ENCODE results near the gene DOCK7. TPM values are rescaled to one million over a fixed set of nuclear protein-coding genes. Genes with fewer than 3 reads are reported as not detected.

The DOCK7 gene
- total RNA-seq, 1 experiment from 2014 or later, result 46.9 TPM

DNA sequence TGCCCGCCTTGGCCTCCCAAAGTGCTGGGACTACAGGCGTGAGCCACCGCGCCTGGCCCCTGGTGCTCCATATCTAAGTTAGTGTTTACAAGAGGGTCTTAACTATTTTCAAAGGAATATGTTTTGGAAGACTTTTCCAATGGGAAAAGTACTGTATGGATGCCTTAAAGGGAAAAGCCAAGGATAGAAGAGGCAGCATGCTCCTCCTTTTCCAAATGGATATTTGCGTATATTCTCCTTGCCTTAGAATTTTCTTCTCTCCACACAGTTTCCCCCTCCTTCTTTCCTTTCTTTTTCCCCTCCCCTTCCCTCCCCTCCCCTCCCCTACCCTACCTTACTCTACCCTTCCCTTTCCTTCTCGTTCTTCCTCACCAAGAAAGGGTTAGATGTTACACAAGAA is 29.3 kb upstream of the DOCK7 start:
- TF ChIP-seq, protein P1, sequence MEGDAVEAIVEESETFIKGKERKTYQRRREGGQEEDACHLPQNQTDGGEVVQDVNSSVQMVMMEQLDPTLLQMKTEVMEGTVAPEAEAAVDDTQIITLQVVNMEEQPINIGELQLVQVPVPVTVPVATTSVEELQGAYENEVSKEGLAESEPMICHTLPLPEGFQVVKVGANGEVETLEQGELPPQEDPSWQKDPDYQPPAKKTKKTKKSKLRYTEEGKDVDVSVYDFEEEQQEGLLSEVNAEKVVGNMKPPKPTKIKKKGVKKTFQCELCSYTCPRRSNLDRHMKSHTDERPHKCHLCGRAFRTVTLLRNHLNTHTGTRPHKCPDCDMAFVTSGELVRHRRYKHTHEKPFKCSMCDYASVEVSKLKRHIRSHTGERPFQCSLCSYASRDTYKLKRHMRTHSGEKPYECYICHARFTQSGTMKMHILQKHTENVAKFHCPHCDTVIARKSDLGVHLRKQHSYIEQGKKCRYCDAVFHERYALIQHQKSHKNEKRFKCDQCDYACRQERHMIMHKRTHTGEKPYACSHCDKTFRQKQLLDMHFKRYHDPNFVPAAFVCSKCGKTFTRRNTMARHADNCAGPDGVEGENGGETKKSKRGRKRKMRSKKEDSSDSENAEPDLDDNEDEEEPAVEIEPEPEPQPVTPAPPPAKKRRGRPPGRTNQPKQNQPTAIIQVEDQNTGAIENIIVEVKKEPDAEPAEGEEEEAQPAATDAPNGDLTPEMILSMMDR (IDR thresholded peaks at IDR 0.05; ENCODE audit: unreplicated experiment), result no peak
- DNase-seq (ENCODE audit: unreplicated experiment), result no peak
- no TSS peak for BruUV-seq (replicated peaks)
- H3K27ac Mint-ChIP-seq (ENCODE audit: low read depth, unreplicated experiment), result no peak overlapping the region
- no peaks in the 10 kb centered on the region for H3K4me1 Mint-ChIP-seq (ENCODE audit: insufficient read depth, unreplicated experiment)
- H3K36me3 Mint-ChIP-seq (ENCODE audit: insufficient read depth, unreplicated experiment), result no peaks in the 10 kb centered on the region
- POLR2A ChIA-PET, result interaction anchor here (1.2 kb wide), 1 partner anchor 28 kb away, joined by 4 read pairs; no protein-coding TSS in a partner anchor
- CTCF ChIA-PET, result no interaction called here
- intact Hi-C loops (cut with micrococcal nuclease), result no loop called here
- H3K4me3 Mint-ChIP-seq (ENCODE audit: unreplicated experiment), result no peak overlapping the region
- no peaks in the 10 kb centered on the region for H3K9me3 Mint-ChIP-seq (ENCODE audit: unreplicated experiment)
- no peaks in the 10 kb centered on the region for H3K27me3 Mint-ChIP-seq (ENCODE audit: insufficient read depth, unreplicated experiment)

DNA sequence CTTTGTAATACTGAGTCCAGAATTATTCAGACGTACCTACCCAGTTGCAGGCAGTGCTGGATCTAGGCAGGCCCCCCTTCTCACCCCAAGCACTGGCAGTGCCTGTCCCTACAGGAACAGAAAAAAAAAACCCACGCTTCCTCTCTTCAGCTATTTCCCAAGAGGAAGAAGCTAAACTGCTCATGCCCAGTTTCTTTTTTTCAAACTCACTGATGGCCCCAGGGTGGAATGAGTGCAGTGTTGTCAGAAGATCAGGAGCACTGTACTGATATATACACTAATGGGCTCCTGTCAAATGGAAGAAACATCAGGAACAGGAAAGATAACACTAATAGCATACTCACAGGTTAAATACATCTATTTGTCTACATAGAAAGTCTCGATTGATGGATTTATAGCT is 28.2 kb upstream of the DOCK7 start:
- H3K27ac Mint-ChIP-seq (ENCODE audit: low read depth, unreplicated experiment), result no peak overlapping the region
- no peak overlapping the region for H3K4me3 Mint-ChIP-seq (ENCODE audit: unreplicated experiment)
- no peaks in the 10 kb centered on the region for H3K27me3 Mint-ChIP-seq (ENCODE audit: insufficient read depth, unreplicated experiment)
- H3K36me3 Mint-ChIP-seq (ENCODE audit: insufficient read depth, unreplicated experiment), result no peaks in the 10 kb centered on the region
- intact Hi-C loops (cut with micrococcal nuclease), result no loop called here
- no TSS peak for BruUV-seq (replicated peaks)
- CTCF ChIA-PET, result interaction anchor here (0.7 to 1.4 kb wide), 2 partner anchors 30 to 209 kb away, joined by 4 to 5 read pairs; no protein-coding TSS in a partner anchor
- TF ChIP-seq, protein P1 (IDR thresholded peaks at IDR 0.05; ENCODE audit: unreplicated experiment), result no peak
- H3K4me1 Mint-ChIP-seq (ENCODE audit: insufficient read depth, unreplicated experiment), result no peaks in the 10 kb centered on the region
- DNase-seq (ENCODE audit: unreplicated experiment), result peak; percentile 69
- POLR2A ChIA-PET, result interaction anchor here (1.0 to 1.2 kb wide), 3 partner anchors 11 to 34 kb away, joined by 3 to 5 read pairs (median 4); no protein-coding TSS in a partner anchor
- no peaks in the 10 kb centered on the region for H3K9me3 Mint-ChIP-seq (ENCODE audit: unreplicated experiment)

DNA sequence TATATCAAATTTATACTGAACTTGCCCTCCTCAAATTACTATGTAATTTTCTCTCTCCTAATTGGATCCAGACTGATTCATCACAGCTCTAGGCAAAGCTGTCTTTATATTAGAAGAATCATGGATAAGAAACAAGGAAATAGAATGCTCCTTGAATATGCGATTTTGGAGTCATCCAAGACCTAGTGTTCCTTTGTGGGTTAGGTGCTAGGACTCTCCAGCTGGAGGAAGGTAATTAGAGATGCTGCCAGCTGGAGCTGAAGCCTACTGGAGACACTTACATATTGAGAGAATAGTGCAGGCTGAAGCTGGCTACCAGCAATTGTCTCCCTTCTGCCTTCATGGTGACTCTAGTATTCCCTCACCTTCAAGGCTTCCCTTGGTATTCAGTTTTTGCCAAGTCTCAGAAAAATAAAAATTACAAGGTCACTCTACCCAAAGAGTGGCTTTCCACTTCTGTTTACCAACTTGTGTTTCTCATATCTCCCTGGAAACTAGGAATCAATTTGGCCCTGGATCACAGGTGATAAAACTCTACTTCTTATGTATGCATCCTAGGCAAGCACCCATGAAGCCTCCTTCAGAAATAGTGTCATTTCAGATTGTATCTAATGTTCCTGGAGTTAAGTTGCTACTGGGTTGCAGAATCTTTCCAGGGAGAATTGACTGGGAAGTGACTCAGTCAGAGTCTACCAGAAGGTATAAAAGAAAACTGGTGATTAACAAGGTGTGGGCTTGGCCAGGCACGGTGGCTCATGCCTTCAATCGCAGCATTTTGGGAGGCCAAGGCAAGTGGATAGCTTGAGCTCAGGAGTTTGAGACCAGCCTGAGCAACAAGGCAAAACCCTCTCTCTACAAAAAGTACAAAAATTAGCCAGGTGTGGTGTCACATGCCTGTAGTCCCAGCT is 24.4 kb upstream of the DOCK7 start:
- BruUV-seq (replicated peaks), result no TSS peak
- no peaks in the 10 kb centered on the region for H3K27me3 Mint-ChIP-seq (ENCODE audit: insufficient read depth, unreplicated experiment)
- CTCF ChIA-PET, result interaction anchor here (2.0 kb wide), 1 partner anchor 34 kb away, joined by 7 read pairs; no protein-coding TSS in a partner anchor
- no peak overlapping the region for H3K27ac Mint-ChIP-seq (ENCODE audit: low read depth, unreplicated experiment)
- no peaks in the 10 kb centered on the region for H3K4me1 Mint-ChIP-seq (ENCODE audit: insufficient read depth, unreplicated experiment)
- POLR2A ChIA-PET, result interaction anchor here (0.6 to 0.7 kb wide), 2 partner anchors 14 to 213 kb away, joined by 3 to 4 read pairs; no protein-coding TSS in a partner anchor
- DNase-seq (ENCODE audit: unreplicated experiment), result peak; percentile 21
- TF ChIP-seq, protein P1 (IDR thresholded peaks at IDR 0.05; ENCODE audit: unreplicated experiment), result no peak
- H3K9me3 Mint-ChIP-seq (ENCODE audit: unreplicated experiment), result no peaks in the 10 kb centered on the region
- no peaks in the 10 kb centered on the region for H3K36me3 Mint-ChIP-seq (ENCODE audit: insufficient read depth, unreplicated experiment)
- intact Hi-C loops (cut with micrococcal nuclease), result no loop called here
- H3K4me3 Mint-ChIP-seq (ENCODE audit: unreplicated experiment), result no peak overlapping the region

DNA sequence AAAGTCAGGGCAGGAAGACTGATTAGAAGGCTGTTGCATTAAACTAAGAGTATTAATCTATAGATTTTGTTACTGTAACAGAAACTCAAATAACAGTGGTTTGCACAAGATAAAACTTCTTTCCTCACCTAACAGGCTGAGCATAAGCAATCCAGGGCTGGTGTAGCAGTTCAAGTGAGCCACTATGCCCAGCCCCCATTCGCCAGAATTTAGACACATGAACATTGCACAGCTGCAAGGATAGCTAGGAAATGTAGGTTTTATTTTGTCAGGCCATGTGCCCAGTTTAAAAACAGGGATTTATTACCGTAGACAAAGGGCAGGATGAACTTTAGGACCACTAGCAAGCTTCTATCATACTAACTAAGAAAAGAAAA is 19.5 kb upstream of the DOCK7 start:
- BruUV-seq (replicated peaks), result no TSS peak
- Mint-ChIP-seq H3K27ac (ENCODE audit: low read depth, unreplicated experiment) (no peak overlapping the region), H3K4me1 (ENCODE audit: insufficient read depth, unreplicated experiment) (no peaks in the 10 kb centered on the region), H3K9me3 (ENCODE audit: unreplicated experiment) (no peaks in the 10 kb centered on the region), H3K27me3 (ENCODE audit: insufficient read depth, unreplicated experiment) (no peaks in the 10 kb centered on the region), H3K4me3 (ENCODE audit: unreplicated experiment) (no peak overlapping the region), H3K36me3 (ENCODE audit: insufficient read depth, unreplicated experiment) (no peaks in the 10 kb centered on the region)
- intact Hi-C loops (cut with micrococcal nuclease), result no loop called here
- TF ChIP-seq, protein P1 (IDR thresholded peaks at IDR 0.05; ENCODE audit: unreplicated experiment), result no peak
- ChIA-PET CTCF (interaction anchor here (0.6 kb wide), 1 partner anchor 672 kb away, joined by 3 read pairs; no protein-coding TSS in a partner anchor), POLR2A (no interaction called here)
- no peak for DNase-seq (ENCODE audit: unreplicated experiment)
